ENCODE results near the gene SYN1. TPM values are rescaled to one million over a fixed set of nuclear protein-coding genes. Genes with fewer than 3 reads are reported as not detected.

Gene SYN1
- polyA plus RNA-seq, 4 donors = 5.9 to 8.1 (median 6.5) TPM

DNA sequence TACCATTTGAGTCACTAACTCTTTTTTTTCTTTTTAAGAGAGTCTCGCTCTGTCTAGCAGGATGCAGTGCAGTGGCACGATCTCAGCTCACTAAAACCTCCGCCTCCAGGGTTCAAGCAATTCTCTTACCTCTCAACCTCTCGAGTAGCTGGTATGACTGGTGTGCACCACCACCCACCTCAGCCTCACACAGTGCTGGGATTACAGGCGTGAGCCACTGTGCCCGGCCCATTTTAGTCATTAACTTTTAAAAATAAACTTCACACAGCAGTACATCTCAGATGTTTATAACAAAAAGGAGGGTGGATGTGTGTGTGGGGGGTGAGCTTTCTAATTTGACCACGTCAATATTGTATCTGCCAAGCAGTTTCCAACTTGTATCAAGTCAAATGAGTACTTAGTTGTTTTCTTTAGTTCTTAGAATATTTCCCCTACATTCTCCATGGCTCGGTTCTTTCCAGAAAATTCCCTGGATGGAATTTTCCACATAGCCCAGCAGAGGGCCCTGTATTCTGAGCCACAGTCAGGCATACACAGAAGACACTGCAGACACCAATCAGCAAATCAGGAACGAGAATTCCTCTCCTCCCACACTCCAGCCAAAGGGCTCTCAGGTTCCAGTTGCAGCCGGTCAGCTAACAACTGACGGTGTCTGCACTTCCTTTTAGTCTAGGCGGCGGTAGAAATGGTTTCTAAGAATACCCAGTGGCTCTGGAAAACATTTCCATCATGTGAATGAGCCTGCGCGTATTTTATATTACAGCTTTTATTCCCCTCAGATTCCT, 78.7 kb downstream of the SYN1 start:
- DNase-seq (ENCODE audit: low read depth in 4 of 4, low spot score in 3 of 4) = peak in 3 of 4 donors; percentile 60 to 85 (median 81)

GRCh38 chrX:47539860-47540259, 79.8 kb downstream of the SYN1 start:
- no peak for DNase-seq (ENCODE audit: low read depth in 4 of 4, low spot score in 3 of 4)

GRCh38 chrX:47530049-47530448, 89.6 kb downstream of the SYN1 start:
- no peak for DNase-seq (ENCODE audit: low read depth in 4 of 4, low spot score in 3 of 4)

GRCh38 chrX:47529548-47529947, 90.1 kb downstream of the SYN1 start:
- no peak for DNase-seq (ENCODE audit: low read depth in 4 of 4, low spot score in 3 of 4)

DNA sequence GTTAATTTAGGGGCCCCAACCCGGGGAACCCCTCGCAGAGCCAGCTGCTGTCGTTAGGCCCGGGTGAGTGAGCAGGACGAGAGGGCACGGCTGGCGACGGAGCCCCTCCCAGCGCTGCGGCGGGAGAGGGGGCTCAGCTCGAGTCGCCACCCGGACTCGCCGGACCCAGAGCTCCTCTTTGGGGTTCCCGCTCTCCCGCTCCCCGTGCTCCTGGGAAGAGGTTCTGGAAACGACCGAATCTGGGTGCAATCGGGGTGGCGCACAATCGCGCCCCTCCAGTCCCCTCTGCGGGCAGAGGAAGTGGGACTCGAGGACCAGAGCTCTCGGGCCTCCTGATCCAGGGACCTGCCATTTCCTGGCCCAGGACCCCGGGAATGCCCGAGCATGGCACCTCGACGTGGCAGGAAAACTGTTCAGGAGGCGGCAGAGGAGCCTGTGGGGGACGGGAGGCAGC, 95.9 kb downstream of the SYN1 start:
- no peak for DNase-seq (ENCODE audit: low read depth in 4 of 4, low spot score in 3 of 4)

DNA sequence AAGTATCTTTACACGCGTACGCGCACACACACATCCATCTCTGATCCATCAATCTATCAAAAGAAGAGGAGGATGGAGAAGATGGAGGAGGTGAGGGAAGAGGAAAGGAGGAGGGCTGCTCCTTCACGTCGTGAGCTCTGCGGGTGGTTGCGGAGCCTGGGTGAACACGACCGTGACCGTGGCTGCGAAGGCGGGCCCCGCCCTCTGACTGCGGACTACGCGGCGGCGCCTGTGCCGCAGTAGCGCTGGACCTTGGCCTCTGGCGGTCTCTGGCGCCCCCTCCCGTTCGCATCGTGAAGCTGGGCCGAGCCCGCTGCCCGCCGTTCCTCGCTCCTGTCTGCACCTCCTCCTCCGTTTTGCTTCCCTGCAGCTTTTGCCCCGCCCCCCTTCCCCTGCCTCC, 96.4 kb downstream of the SYN1 start:
- DNase-seq (ENCODE audit: low read depth in 4 of 4, low spot score in 3 of 4) = peak in 2 of 4 donors; percentile 58 to 64

Other genes with a start within 250 kb of the SYN1 start
- 1 to 10 TPM in 1 of 4 donors, under 1 TPM in 3; 0.74 to 1.1 (median 0.93) TPM for gene ZNF157, start 249.3 kb downstream of the SYN1 start, polyA plus RNA-seq (ENCODE audit: insufficient read length in 4 of 4)
- gene ZNF41, start 136.6 kb downstream of the SYN1 start, polyA plus RNA-seq (ENCODE audit: insufficient read length in 4 of 4) = 10 to 100 TPM; 11.7 to 16.1 (median 13.9) TPM
- gene ARAF, start 58.7 kb downstream of the SYN1 start, polyA plus RNA-seq (ENCODE audit: insufficient read length in 4 of 4) = 10 to 100 TPM; 59.6 to 70.6 (median 65.2) TPM
- gene TIMP1, start 37.4 kb downstream of the SYN1 start, polyA plus RNA-seq (ENCODE audit: insufficient read length in 4 of 4) = 100 to 1,000 TPM in 2 of 4 donors, 10 to 100 TPM in 2; 82.0 to 108 (median 93.4) TPM
- 1 to 10 TPM in 3 of 4 donors, under 1 TPM in 1; 0.91 to 1.3 (median 1.3) TPM for gene CFP, start 10.1 kb upstream of the SYN1 start, polyA plus RNA-seq (ENCODE audit: insufficient read length in 4 of 4)
- 10 to 100 TPM; 26.9 to 34.4 (median 31.8) TPM for gene ELK1, start 30.7 kb upstream of the SYN1 start, polyA plus RNA-seq (ENCODE audit: insufficient read length in 4 of 4)
- 100 to 1,000 TPM; 113 to 124 (median 117) TPM for gene UXT, start 39.3 kb upstream of the SYN1 start, polyA plus RNA-seq (ENCODE audit: insufficient read length in 4 of 4)
- gene ZNF81, start 217.0 kb upstream of the SYN1 start, polyA plus RNA-seq (ENCODE audit: insufficient read length in 4 of 4) = 1 to 10 TPM; 6.7 to 8.1 (median 7.4) TPM

Measured in right renal pelvis (tissue), 4 donors.